ENCODE measurements around the gene RHBDD1. TPM values are rescaled to one million over a fixed set of nuclear protein-coding genes. Genes with fewer than 3 reads are reported as not detected.

Gene RHBDD1
- total RNA-seq, 1 experiment from 2014 or later = 6.6 TPM

DNA sequence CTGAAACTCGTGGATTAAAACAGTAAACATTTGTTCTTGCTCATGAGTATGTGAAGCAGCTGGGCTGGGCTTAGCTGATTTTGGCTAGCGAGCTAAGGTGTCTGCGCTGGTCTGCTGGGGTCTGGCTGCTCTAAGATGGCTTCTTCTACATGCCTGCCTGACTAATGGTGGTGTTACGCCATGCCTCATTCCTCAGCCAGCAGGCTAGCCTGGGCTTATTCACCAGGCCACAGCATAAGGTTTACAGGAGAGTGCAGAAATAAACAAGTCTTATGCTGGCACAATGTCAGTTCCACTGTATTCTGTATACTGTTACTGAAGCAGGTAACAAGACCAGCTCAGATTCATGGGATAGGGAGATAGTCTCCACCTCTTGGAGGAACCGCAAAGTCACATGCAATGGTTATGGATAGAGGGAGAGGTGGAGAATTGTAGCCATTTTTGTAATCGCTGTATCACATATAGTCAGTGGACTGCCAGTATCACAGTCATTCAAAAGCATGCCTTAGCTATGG lies 80.0 kb downstream of the RHBDD1 start:
- DNase-seq (ENCODE audit: low spot score) = peak; percentile 70

DNA sequence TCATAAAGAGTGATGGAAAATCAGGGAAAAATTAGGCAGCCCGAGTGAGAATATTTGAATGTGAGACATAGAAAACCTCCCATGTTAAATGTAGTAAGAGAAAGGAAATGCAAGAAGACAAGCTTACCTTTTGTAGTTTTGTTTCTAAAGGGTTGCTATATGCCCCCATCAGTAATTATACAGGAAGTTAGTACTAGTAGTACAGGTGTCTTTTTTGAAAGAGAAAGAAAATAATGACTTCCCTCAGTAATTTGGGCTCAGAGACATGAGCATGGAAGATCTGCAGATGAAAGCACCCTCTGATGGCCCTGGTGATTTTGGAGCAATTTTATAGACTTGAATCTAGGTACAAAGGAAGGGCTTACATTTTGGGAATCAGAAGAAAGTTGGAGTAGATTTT lies 80.8 kb downstream of the RHBDD1 start:
- no peak for DNase-seq (ENCODE audit: low spot score)

DNA sequence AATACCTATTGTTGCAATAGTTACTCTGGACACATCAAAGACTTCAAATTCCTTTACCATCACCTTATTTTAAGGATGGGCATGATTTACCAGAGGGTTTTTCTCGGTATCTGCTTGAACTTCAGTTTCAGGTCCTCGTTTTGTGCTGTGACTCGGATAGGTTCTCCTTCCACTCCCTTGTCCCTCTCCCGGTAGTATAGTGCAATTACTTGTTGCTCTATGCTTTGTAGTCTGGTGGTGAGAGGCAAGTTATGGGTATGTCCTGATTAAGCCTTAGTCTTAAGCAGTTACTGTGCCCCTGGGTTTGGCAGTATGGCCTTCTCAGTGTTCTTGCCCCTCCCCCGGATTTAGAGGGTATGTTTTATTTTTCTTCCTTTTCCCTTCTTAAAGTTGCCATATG lies 96.6 kb downstream of the RHBDD1 start:
- no peak for DNase-seq (ENCODE audit: low spot score)

DNA sequence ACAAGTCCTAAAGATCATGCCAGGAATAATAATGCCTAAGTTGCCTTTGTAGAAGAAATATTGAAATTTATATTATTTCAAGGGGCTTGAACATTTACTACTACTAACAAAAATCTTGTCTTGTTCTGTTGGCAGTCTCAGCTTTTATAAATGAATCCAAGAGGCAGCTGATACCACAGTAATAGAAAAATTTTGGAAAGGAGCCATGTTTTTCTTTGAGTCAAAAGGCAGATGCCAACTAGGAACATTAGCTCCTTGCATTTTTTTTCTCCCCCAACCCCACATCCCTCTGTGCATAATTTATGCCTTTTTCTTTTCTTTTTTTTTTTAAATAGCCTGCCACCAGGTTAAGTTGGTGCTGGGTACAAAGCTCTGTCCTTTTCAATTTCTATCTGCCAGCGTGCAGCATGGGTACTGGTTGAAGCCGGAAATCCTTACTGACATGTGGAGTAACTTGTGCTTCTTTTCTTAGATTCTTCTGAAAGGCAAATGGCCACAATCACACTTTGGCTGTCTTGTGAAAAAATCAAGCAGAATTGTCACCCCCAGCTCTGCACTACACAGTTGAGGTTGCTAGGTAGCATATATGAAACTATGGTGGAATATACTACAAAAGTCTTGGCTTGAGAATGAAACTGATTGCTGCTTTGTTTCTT lies 98.8 kb downstream of the RHBDD1 start:
- DNase-seq (ENCODE audit: low spot score) = no peak

DNA sequence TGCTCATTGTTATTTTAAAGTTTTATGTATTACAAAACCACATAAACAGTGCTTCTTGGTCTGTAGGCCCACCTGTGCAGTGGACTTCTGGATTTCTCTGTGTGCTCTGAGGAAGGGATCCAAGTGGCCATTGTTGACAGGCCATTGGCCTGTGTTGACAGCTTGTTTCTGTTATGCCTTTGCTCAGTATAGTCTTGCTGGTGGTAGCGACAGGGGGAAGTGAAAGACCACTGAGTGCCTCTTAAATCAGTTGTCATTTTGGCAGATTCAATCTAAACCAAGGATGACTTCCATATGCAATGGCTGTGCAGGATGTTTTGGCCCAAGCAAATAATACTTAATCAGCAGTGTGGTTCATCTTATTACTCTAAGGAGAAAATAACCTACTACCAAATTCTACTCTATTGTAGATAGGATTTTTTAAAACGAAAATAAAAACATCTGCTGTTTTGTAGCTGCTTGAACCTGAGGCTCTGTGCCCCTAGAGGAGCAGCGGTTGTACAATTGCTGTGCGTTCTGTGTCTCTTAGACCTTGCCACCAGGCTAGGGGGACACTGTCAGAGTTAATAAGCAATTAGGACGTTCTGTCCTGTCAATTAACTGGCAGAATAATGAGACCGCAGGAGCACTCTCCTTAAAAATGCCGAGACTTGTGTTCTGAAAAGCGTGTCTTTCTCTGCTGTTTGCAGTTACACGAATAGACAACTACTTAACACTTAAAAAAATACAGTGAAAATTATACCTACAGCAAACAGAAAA lies 108.2 kb downstream of the RHBDD1 start:
- no peak for DNase-seq (ENCODE audit: low spot score)

DNA sequence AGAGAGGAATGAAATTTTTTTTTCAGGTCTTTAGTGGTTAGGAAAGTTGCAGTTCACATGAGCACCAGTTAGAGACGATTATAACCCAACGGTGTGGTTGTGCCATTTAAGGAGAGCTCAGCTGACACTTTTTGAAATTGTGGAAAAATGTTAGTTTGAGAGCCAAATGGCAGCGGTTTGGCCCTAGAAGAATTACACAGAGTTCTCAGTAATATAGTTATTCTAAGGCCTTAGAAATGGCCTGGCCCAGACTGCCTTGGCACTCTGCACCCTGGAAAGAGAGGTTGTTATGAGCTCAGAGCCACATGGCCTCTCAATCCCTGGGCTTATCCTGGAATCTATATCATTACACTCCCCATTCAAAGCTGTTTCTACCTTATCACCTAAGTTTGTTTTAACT lies 117.4 kb downstream of the RHBDD1 start:
- no peak for DNase-seq (ENCODE audit: low spot score)

DNA sequence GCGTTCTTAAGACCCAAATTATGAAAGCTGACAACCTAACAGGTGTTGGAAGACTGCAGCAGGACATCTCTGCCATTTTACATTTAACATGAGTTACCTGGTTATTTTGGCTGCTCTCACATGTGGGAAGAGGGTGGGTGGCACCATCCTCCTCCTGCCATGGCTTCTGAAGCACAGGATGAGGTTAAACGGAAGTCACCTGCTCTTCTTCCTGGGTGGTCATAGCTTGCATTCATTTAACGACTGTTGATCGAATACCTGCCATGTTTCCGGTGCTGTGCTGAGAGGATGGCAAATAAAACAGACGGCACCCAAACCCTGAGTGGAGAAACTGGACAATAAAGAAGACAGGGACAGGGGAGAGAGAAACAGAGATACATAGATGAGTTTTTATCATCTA lies 118.0 kb downstream of the RHBDD1 start:
- no peak for DNase-seq (ENCODE audit: low spot score)

DNA sequence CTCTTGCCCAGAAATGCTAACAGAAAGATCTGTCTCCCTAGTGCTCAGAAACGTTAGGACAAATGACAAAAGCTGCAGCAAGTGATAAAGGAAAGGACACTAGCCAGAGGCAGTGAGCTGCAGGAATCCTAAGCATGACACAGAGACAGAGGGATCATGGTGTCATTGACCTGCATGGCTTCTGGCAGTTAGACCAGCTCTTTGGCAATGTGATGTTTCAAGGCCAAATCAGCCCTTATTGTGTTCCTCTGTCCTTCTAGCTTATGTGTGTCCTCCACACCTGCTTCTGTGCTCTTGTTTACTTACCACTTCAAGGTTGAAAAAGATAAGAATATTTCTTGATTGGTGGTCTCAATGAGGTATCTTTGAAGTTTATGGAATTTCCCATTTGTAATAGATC lies 120.8 kb downstream of the RHBDD1 start:
- no peak for DNase-seq (ENCODE audit: low spot score)

DNA sequence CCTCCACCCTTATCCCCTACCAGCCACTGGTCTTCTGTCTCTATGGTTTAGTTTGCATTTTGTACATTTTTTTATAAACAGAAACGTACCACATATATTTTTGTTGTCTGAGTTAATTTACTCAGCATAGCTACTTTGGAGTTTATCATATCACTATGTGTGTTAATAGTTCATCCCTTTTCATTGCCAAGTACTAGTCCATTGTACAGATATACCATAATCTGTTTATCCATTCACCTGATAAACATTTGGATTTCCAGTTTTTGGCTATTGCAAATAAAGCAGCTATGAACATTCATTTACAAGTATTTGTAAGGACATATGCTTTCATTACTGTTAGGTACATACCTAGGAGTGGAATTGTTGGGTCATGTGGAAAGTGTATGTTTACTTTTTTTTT lies 123.6 kb downstream of the RHBDD1 start:
- DNase-seq (ENCODE audit: low spot score) = no peak

DNA sequence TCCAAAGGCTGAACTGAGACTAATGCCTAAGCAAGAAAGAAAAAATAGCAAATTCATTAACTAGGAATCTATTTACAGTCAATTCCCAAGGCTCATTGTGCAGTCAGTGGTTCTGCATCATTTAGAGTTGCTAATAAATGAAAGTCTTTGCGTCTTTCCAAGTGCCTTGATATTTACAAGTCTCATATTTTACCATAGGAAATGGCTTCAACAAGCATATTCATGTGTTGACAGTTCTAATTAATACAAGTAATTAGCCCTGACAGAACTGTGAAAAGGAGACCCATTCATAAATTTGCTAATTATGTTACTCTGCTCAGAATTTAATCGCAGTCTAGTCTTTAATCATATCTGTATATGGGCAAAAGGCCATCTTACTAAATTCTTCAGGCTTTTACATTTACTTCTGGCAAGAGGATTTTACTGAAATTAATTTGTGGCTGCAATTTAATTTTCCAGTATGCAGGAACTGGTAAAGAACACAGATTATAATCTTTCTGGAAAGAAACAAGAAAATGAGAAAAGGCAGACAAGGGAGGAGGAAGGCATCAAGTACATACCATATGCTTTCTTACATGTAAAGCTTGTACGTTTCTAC lies 126.4 kb downstream of the RHBDD1 start:
- no peak for DNase-seq (ENCODE audit: low spot score)

DNA sequence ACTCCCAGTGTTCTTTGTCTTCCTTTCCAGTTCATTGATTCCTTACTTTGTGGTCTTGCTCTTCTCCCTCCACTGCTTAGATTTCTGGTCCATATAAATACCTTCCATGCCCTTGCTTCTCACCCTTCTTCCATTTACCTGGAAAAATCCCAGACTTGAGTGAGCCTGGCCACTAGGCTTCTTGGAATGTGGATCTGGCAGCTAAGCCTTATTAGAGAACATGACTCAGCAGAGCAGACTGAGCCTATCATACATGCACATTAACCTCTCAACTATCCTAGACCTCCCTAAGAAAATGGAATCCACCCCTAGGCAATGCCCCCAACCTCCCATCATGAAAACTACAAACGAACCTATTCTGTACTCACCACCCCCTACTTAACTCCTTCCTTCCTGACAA lies 127.7 kb downstream of the RHBDD1 start:
- peak; percentile 25 for DNase-seq (ENCODE audit: low spot score)

DNA sequence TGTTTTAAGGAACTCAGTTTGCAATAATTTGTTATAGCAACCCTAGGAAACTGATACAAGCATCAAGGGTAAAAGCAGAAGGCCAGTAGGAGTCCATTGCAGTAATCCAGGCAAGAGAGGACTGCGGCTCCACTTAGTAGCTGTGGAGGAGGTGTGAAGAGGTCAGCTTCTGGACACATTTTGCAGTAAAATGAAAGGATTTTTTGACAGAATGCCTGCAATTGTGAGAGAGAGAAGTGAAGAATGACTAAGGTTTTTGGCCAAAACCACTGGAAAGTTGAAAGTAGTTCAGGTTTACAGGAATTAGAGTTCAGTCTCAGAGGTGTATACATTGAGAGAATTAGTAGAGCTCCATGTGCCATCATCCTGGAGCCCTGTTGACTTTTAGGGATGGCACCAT lies 129.5 kb downstream of the RHBDD1 start:
- no peak for DNase-seq (ENCODE audit: low spot score)

DNA sequence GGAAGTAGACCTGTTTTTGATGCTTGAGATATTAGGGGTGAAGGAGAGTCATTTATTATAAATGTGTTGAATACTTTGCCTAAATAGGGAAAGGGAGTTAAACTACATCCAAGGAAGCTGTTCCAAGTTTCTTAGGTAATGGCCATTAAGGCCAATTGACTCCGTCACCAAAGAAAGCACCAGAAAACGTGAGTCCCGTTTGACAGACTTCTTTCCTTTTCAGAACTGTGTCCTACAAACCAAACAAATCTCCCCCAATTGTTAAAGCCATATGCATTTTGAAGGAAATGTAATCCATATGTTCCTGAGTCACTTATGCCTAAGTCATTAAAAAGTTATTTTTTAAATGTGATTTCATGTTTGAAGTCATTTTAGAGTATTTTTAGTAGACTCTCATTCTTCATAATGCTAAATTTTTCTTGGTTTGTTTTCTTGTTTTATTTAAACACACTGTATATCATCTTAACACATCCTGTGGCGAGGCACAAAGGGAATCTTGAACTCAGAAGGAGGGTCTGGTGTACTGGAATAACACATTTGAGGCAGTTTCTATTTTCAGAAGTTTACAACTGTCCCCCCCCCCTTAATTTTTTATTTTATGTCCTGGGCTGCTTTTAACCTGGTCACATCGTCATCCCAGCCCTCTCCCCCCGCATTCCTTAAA lies 133.7 kb downstream of the RHBDD1 start:
- no peak for DNase-seq (ENCODE audit: low spot score)

DNA sequence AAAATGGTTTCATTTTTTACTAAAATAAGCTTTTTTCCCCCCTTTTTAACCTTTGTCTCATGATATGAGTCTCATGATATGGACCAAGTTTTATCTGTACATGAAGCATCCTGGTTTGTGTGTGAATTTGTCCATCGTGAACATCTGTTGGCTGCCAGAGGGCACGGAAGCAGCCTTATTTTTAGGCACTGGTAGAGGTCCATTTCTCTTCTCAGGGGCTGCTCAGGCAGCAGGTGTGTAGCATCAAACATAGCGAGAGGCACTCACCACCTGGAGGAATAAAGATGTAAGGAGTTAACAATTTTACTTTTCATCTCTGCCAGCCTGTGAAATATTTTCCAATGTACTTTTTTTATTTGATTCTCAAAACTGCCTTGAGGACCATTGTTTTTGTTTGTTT lies 134.5 kb downstream of the RHBDD1 start:
- no peak for DNase-seq (ENCODE audit: low spot score)

DNA sequence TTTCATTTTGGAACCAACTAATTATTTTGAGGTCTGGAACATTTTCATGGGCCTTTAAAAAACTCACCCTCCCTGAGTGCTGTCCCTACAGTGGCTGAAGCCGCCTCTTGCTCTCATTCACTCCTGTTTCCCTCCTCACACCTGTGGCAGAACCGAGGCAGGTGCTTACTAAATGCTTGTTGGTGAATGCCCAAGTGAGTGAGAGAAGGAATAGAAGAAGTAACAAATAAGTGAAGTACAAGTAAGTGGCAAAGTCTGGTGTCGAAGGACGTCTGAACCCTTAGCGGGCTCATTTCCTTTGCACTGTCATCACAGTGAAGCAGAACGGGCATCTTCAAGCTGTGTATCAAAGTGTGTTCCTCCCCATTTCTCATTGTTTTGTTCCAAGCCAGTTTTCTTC lies 135.2 kb downstream of the RHBDD1 start:
- no peak for DNase-seq (ENCODE audit: low spot score)

DNA sequence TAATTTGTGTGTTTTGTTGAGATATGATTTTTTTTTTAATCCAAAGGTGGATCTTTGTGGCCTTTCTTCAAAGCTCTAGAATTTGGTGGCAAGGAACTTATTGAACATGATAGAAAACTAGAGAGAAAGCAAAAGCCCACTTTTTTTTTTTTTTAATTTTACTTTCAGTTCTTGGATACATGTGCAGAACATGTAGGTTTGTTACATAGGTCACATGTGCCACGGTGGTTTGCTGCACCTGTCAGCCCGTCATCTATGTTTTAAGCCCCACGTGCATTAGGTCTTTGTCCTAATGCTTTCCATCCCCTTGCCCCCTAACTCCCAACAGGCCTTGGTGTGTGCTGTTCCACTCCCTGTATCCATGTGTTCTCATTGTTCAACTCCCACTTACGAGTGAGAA lies 135.9 kb downstream of the RHBDD1 start:
- no peak for DNase-seq (ENCODE audit: low spot score)

DNA sequence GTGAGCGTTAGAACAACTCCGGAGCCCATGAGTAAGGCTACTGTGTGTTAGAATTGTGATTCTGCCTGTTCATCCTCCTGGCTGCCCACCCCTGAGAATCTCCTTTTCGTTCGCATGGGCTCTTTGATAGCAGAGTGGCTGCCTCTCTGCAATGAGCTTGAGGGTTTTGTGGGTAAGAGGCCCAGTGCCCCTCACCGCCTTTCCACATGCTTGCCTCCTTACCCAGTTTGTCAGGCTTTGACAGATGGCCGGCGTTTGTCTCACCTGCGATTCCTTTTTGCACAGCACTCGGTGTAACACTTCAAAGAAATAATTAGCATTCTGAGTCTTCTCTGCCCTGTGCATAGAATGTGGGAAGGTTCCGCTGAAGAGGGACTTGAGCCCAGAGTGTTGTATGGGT lies 138.0 kb downstream of the RHBDD1 start:
- DNase-seq (ENCODE audit: low spot score) = no peak

DNA sequence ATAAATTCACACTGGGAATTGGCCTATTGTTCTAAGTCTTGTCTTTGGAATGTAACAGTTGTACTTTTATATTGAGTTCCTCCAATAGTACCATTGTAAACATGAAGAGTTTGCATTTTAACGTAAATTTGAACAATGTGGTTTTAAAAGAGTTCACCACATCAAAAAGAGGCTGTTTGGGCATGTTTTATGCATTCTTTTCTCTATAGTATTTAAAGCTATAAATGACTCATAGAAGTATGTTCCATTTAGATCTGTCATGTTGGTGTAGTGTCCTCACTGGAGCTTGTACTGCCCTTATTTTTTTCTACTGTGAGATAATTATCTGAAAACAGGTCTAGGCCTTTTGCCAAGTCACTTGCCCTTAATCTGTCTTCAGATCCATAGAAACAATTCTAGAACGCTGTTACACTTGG lies 141.9 kb downstream of the RHBDD1 start:
- DNase-seq (ENCODE audit: low spot score) = peak; percentile 25

DNA sequence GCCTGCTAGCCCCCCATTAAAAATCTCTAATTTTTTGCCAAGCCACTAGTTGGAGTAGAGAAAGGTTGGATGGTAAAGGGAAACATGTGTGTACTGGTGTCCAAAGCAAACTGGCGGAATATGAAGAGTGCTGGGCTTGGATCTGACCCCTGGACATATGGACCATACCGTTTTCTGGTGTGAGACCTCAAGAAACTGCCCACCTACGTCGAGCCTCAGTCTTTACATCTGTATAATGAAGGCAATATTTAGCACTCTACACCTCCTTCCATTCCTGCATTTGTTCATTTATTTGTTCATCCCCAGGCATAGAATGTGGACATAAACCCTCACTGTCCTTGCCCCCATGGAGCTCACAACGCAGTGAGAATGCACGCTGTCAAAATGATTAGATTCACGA lies 142.4 kb downstream of the RHBDD1 start:
- DNase-seq (ENCODE audit: low spot score) = no peak

DNA sequence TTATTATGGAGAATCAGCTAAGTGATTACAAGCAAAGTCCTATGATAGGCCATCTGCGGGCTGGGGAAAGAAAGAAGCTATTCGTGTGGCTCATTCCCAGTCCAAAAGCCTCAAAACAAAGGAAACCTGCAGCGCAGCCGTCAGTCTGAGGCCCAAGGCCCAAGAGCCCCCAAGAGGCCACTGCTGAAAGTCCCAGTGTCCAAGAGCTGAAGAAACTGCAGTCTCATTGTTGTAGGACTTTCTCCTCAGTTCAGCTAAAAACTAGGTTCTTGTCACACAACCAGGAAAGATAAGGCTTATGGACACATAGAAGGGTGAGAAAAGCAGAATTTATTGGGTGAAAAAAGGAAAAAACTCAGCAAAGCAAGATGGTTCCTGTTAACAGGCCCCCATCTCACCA lies 143.2 kb downstream of the RHBDD1 start:
- DNase-seq (ENCODE audit: low spot score) = no peak

DNA sequence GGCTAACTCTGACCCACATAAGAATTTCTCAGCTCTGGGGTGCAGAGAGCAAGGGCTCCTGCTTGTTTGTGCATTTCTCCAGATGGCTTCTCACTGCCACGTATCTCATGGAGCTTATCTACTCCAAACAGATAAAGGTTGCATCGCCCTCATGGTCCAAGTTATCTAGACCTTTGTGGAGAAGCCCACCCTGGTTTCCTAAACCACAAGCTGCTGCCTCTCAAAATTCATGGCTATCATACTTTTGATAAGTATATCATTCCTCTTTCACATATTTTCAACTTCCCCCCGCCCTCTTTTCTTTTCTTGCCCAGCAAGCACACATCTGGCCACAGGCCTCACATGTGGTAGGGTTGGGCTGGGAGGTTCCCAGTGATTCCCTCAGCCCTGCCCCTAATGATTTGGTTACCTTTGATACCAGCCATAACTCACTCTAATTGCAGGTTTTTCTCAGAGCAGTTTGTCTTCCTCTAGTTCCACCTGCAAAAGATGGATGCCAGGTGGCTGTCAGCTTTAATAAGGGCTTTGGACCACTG lies 146.0 kb downstream of the RHBDD1 start:
- DNase-seq (ENCODE audit: low spot score) = no peak
